Coronary artery (tissue), 2 donors: ENCODE measurements around the gene NSD1.

Experiments used
- DNase-seq: peaks from one replicate; pipeline ENCODE4 v3.0.0-alpha.2; 2017; ENCODE audit warnings: low spot score
- H3K27ac ChIP-seq, 2 donors: fragments of 200-600 bp; sonication (generic); one replicate each; pipeline ENCODE4 v1.5.1; 2016 to 2019
- H3K4me3 ChIP-seq: fragments of 200-600 bp; sonication (generic); 2 replicates; pipeline ENCODE4 v1.5.1; 2016; ENCODE audit warnings: mild to moderate bottlenecking, moderate library complexity
- CTCF ChIP-seq: fragments of 200-600 bp; sonication (generic); IDR thresholded peaks from one replicate; pipeline ENCODE4 v1.5.1; 2019; ENCODE audit warnings: antibody characterized with exemption

Gene NSD1

GRCh38 chr5:177329883-177330282, 196.3 kb downstream of the NSD1 start:
- no peak for DNase-seq
- no peak for TF ChIP-seq CTCF
- Histone ChIP-seq H3K27ac (no peak overlapping the region), H3K4me3 (no peak overlapping the region)

GRCh38 chr5:177330991-177331842, 197.6 kb downstream of the NSD1 start:
- Histone ChIP-seq H3K27ac (no peak overlapping the region), H3K4me3 (no peak overlapping the region)
- no peak for TF ChIP-seq CTCF
- DNase-seq, result no peak

DNA sequence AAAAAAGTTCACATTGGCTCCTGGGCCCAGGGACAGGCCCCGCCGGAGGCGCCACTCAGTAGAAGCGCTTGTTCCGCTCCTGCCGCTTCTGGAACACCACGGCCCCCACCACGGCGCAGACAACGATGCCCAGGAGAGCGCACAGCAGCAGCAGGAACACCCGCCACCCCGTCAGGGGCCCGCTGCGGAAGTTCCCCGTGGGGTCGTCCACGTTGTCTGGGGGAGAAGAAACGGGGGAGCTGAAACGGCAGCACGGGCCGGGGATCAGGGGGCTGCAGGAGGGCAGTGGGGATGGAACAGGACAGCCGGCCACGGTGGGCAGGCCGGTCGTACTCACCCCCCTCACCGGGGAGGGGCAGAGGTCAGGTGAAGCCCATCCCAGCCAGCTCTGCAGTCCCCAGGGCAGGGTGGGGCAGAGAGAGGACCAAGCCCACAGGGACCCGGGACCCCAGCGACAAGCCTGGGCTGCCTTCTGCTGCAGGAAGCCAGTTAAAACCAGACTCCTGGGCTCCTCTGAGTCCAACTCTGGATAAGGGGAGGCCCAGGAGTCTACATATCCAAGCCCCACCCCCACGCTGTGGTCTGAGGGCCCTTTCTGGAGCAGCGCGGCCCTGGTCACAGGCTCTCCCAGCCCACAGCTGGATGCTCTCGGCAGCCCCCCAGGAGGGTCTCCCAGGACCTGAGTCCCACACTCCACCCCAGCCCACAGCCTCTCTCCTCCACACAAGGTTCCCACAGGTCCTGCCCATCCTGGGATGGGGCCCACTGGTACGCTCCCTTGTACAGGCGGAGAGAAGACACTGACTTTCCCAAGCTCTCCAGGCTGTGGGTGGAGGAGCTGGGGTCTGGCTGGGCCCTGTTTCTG, 198.7 kb downstream of the NSD1 start:
- TF ChIP-seq CTCF, result no peak
- Histone ChIP-seq H3K27ac (no peak overlapping the region), H3K4me3 (no peak overlapping the region)
- DNase-seq, result no peak

GRCh38 chr5:177332896-177333260, 199.3 kb downstream of the NSD1 start:
- no peak for TF ChIP-seq CTCF
- no peak overlapping the region for H3K4me3 ChIP-seq
- no peak overlapping the region for H3K27ac ChIP-seq
- no peak for DNase-seq

DNA sequence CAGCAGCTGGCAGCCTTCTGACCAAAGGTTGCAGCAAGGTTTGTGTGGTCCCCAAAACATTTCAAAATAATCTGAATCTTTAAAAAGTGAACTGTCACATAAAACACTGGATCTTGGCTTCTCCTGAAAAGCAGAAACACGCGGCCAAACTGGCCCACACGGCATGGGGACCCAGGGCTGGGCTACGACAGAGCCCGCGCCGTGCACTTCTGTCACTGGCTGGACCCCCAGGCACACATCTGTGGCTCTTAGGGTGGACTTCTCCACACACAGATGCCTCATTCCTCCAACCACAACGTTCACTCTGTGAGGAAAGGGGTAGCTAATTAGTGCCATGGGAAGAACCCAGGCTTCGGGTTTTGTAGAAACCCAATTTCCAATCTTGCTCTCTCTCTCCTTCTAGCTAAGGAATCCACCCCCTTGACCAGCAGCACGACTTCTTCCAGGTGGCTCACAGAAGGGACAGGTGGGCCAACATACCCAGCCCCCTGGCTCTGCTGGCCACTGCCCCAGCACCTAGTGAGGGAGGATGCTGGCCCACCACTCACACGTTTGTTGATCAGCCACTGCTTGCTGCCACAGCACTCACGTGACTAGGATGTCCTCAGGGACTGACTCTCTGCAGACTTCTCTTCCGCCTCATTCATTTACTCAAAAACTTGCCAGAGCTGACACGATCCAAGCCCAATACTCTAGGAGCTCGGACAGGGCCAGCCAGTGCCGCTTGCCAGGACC, 200.0 kb downstream of the NSD1 start:
- H3K4me3 ChIP-seq, result no peak overlapping the region
- DNase-seq, result no peak
- no peak for TF ChIP-seq CTCF
- no peak overlapping the region for H3K27ac ChIP-seq

DNA sequence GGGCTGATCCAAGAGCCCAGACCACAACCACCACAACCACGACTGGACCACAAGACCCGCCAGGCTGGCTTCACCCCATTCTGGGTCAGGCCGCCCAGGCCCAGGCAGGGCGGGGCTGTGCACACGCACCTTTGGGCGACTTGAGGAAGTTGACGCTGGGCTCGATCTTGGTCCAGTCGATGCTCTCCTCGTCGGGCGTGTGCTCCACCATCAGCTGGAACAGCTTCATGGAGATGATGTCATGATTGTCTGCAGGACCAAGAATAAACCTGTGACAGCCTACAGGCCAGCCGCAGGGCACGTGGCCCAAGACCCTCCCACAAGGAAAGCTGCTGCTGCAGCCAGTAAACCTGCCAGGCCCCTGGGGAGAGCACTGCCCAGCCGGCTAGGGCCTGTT, 200.6 kb downstream of the NSD1 start:
- no peak for TF ChIP-seq CTCF

More for the DNA sequence above, 200.6 kb downstream of the NSD1 start:
- Histone ChIP-seq H3K27ac (no peak overlapping the region), H3K4me3 (no peak overlapping the region)
- DNase-seq, result no peak
